Measurements from ENCODE around the gene IRF2BP2.

IRF2BP2 gene

GRCh38 chr1:234620272-234621126 is 10.5 kb upstream of the IRF2BP2 start:
- TF ChIP-seq ARNTL (CRISPR knock-in tag; IDR thresholded peaks at IDR 0.05; ENCODE audit: borderline replicate concordance, low read depth) (no peak), SNAI2 (CRISPR knock-in tag; IDR thresholded peaks at IDR 0.05) (no peak), ZNF565 (CRISPR knock-in tag; conservative IDR thresholded peaks at IDR 0.05; ENCODE audit: low read depth) (no peak), CSDC2 (CRISPR knock-in tag; IDR thresholded peaks at IDR 0.05) (no peak), ISL1 (CRISPR knock-in tag; IDR thresholded peaks at IDR 0.05) (no peak), CREB5 (CRISPR knock-in tag; IDR thresholded peaks at IDR 0.05; ENCODE audit: low read depth) (no peak), POU6F1 (CRISPR knock-in tag; IDR thresholded peaks at IDR 0.05; ENCODE audit: borderline replicate concordance, low read depth) (no peak), TOX (CRISPR knock-in tag; IDR thresholded peaks at IDR 0.05; ENCODE audit: borderline replicate concordance) (no peak), ZC3H10 (CRISPR knock-in tag; IDR thresholded peaks at IDR 0.05) (no peak), BACH2 (CRISPR knock-in tag; IDR thresholded peaks at IDR 0.05; ENCODE audit: borderline replicate concordance) (no peak), PATZ1 (CRISPR knock-in tag; IDR thresholded peaks at IDR 0.05; ENCODE audit: borderline replicate concordance) (no peak), PPARA (CRISPR knock-in tag; IDR thresholded peaks at IDR 0.05; ENCODE audit: borderline replicate concordance) (no peak), ESRRG (CRISPR knock-in tag; IDR thresholded peaks at IDR 0.05) (no peak)
- TF ChIP-seq, protein P1, sequence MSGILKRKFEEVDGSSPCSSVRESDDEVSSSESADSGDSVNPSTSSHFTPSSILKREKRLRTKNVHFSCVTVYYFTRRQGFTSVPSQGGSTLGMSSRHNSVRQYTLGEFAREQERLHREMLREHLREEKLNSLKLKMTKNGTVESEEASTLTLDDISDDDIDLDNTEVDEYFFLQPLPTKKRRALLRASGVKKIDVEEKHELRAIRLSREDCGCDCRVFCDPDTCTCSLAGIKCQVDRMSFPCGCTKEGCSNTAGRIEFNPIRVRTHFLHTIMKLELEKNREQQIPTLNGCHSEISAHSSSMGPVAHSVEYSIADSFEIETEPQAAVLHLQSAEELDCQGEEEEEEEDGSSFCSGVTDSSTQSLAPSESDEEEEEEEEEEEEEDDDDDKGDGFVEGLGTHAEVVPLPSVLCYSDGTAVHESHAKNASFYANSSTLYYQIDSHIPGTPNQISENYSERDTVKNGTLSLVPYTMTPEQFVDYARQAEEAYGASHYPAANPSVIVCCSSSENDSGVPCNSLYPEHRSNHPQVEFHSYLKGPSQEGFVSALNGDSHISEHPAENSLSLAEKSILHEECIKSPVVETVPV (CRISPR knock-in tag; IDR thresholded peaks at IDR 0.05): no peak
- TF ChIP-seq, protein P2, sequence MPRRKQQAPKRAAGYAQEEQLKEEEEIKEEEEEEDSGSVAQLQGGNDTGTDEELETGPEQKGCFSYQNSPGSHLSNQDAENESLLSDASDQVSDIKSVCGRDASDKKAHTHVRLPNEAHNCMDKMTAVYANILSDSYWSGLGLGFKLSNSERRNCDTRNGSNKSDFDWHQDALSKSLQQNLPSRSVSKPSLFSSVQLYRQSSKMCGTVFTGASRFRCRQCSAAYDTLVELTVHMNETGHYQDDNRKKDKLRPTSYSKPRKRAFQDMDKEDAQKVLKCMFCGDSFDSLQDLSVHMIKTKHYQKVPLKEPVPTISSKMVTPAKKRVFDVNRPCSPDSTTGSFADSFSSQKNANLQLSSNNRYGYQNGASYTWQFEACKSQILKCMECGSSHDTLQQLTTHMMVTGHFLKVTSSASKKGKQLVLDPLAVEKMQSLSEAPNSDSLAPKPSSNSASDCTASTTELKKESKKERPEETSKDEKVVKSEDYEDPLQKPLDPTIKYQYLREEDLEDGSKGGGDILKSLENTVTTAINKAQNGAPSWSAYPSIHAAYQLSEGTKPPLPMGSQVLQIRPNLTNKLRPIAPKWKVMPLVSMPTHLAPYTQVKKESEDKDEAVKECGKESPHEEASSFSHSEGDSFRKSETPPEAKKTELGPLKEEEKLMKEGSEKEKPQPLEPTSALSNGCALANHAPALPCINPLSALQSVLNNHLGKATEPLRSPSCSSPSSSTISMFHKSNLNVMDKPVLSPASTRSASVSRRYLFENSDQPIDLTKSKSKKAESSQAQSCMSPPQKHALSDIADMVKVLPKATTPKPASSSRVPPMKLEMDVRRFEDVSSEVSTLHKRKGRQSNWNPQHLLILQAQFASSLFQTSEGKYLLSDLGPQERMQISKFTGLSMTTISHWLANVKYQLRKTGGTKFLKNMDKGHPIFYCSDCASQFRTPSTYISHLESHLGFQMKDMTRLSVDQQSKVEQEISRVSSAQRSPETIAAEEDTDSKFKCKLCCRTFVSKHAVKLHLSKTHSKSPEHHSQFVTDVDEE (CRISPR knock-in tag; IDR thresholded peaks at IDR 0.05): no peak
- ATAC-seq: no peak

GRCh38 chr1:234619794-234620247 is 9.8 kb upstream of the IRF2BP2 start:
- TF ChIP-seq OSR1 (CRISPR knock-in tag; IDR thresholded peaks at IDR 0.05) (no peak), ZFP3 (CRISPR knock-in tag; IDR thresholded peaks at IDR 0.05) (no peak), PPARA (CRISPR knock-in tag; IDR thresholded peaks at IDR 0.05; ENCODE audit: borderline replicate concordance) (no peak), CREB5 (CRISPR knock-in tag; IDR thresholded peaks at IDR 0.05; ENCODE audit: low read depth) (no peak), ZNF70 (CRISPR knock-in tag; IDR thresholded peaks at IDR 0.05) (no peak), SNAI2 (CRISPR knock-in tag; IDR thresholded peaks at IDR 0.05) (no peak), ZC3H10 (CRISPR knock-in tag; IDR thresholded peaks at IDR 0.05) (no peak), ZNF565 (CRISPR knock-in tag; conservative IDR thresholded peaks at IDR 0.05; ENCODE audit: low read depth) (no peak), TCF4 (CRISPR knock-in tag; IDR thresholded peaks at IDR 0.05; ENCODE audit: borderline replicate concordance) (no peak), TOX (CRISPR knock-in tag; IDR thresholded peaks at IDR 0.05; ENCODE audit: borderline replicate concordance) (no peak), ISL1 (CRISPR knock-in tag; IDR thresholded peaks at IDR 0.05) (no peak), ARNTL (CRISPR knock-in tag; IDR thresholded peaks at IDR 0.05; ENCODE audit: borderline replicate concordance, low read depth) (no peak), ESRRG (CRISPR knock-in tag; IDR thresholded peaks at IDR 0.05) (no peak)
- TF ChIP-seq, protein P1 (CRISPR knock-in tag; IDR thresholded peaks at IDR 0.05): no peak
- ATAC-seq: no peak

All from SK-N-SH treated with all-trans-retinoic acid at 6 μM for 48 hours (cell line).